B cell (primary cell): ENCODE data around the gene CD58. TPM values are rescaled to one million over a fixed set of nuclear protein-coding genes. Genes with fewer than 3 reads are reported as not detected.

ENCODE experiments used
- ATAC-seq: fragments of 200-7000 bp; cut with Tn5 transposase; one replicate; pipeline ENCODE4 v1.10.0; 2021; ENCODE audit warnings: low read depth, mild to moderate bottlenecking, moderate number of reproducible peaks, moderate library complexity
- CTCF ChIA-PET: fragments of 350-600 bp; sonication (Branson Sonifier 250); formaldehyde crosslinking; loops from one replicate; lab custom pipeline; 2021; ENCODE audit warnings: antibody characterized with exemption, inconsistent platforms; lab: Charles Lee
- POLR2A ChIA-PET: fragments of 350-600 bp; sonication (Branson Sonifier 250); formaldehyde crosslinking; loops from one replicate; lab custom pipeline; 2021; ENCODE audit warnings: antibody characterized with exemption; lab: Charles Lee
- DNase-seq: peaks from one replicate; pipeline ENCODE4 v3.0.0; 2013
- H2AFZ ChIP-seq: 2 replicates; pipeline ENCODE4 v1.6.1; 2012; ENCODE audit warnings: mild to moderate bottlenecking, low read depth, low read length; ENCODE audit not compliant: insufficient read depth, poor library complexity, severe bottlenecking
- H3K27ac ChIP-seq, 2 donors: 1 replicate in 1 of 2; 2 replicates in 1 of 2; pipeline ENCODE4 v1.5.1; 2012 to 2013; ENCODE audit warnings: low read length in 2 of 2, mild to moderate bottlenecking in 2 of 2, moderate library complexity in 1 of 2
- H3K27me3 ChIP-seq, 4 experiments: fragments of 200-600 bp in 1 of 4; sonication (generic) in 1 of 4; replicated peaks in 1 of 4; 1 replicate in 2 of 4; 2 replicates in 2 of 4; pipeline versions ENCODE4 v1.6.1 to v1.7.0; 2013 to 2016; ENCODE audit warnings: low read length in 3 of 4, mild to moderate bottlenecking in 2 of 4, mixed read lengths in 1 of 4, moderate library complexity in 1 of 4; ENCODE audit not compliant: insufficient read depth in 4 of 4, control insufficient read depth in 3 of 4; ENCODE audit errors: control extremely low read depth in 1 of 4
- H3K36me3 ChIP-seq, 2 experiments: replicated peaks in 1 of 2; 1 replicate in 1 of 2; 2 replicates in 1 of 2; pipeline versions ENCODE4 v1.6.1 to v1.7.1; 2013; ENCODE audit warnings: low read length in 1 of 2; ENCODE audit not compliant: insufficient read depth in 2 of 2, control insufficient read depth in 1 of 2; ENCODE audit errors: control extremely low read depth in 1 of 2, extremely low read depth in 1 of 2
- H3K4me1 ChIP-seq, 2 donors: fragments of 200-600 bp in 1 of 2; sonication (generic) in 1 of 2; 1 replicate in 1 of 2; 2 replicates in 1 of 2; pipeline versions ENCODE4 v1.5.1 to v1.6.1; 2013 to 2017; ENCODE audit warnings: low read length in 2 of 2; ENCODE audit not compliant: control insufficient read depth in 2 of 2, insufficient read depth in 2 of 2
- H3K4me2 ChIP-seq: replicated peaks from 2 replicates; pipeline ENCODE3; 2012; ENCODE audit warnings: mild to moderate bottlenecking, low read depth, low read length; ENCODE audit not compliant: poor library complexity, severe bottlenecking
- H3K4me3 ChIP-seq, 5 experiments: fragments of 200-600 bp in 1 of 5; sonication (generic) in 1 of 5; 1 replicate in 3 of 5; 2 replicates in 2 of 5; pipeline versions ENCODE4 v1.5.1 to v1.7.0; 2011 to 2016; ENCODE audit warnings: low read length in 4 of 5, mild to moderate bottlenecking in 4 of 5, low read depth in 2 of 5, control low read depth in 1 of 5, moderate library complexity in 1 of 5; ENCODE audit not compliant: insufficient read depth in 1 of 5; ENCODE audit errors: control extremely low read depth in 1 of 5, extremely low read depth in 1 of 5
- H3K79me2 ChIP-seq: fragments of 200-600 bp; sonication (generic); one replicate; pipeline ENCODE4 v1.6.0; 2016; ENCODE audit warnings: low read length; ENCODE audit not compliant: control insufficient read depth, insufficient read depth
- H3K9ac ChIP-seq: fragments of 200-600 bp; sonication (generic); 2 replicates; pipeline ENCODE4 v1.6.1; 2017; ENCODE audit warnings: mild to moderate bottlenecking, low read length, moderate library complexity
- H3K9me3 ChIP-seq, 3 donors: one replicate each; pipeline versions ENCODE4 v1.6.1 to v1.7.1; 2013; ENCODE audit warnings: low read length in 2 of 3; ENCODE audit not compliant: control insufficient read depth in 2 of 3, insufficient read depth in 1 of 3; ENCODE audit errors: control extremely low read depth in 1 of 3
- H4K20me1 ChIP-seq: 2 replicates; pipeline ENCODE4 v1.6.0; 2012; ENCODE audit warnings: mild to moderate bottlenecking, low read length; ENCODE audit not compliant: insufficient read depth, control insufficient read depth, poor library complexity, severe bottlenecking
- H3K27ac Mint-ChIP-seq: one replicate; pipeline ENCODE4 v1.8.0; 2021; ENCODE audit warnings: mixed read lengths
- H3K27me3 Mint-ChIP-seq: one replicate; pipeline ENCODE4 v1.8.0; 2021; ENCODE audit warnings: mixed read lengths
- H3K4me1 Mint-ChIP-seq: one replicate; pipeline ENCODE4 v1.8.0; 2021; ENCODE audit warnings: mixed read lengths
- H3K4me3 Mint-ChIP-seq: one replicate; pipeline ENCODE4 v1.8.0; 2021; ENCODE audit warnings: mixed read lengths
- H3K9me3 Mint-ChIP-seq: one replicate; pipeline ENCODE4 v1.8.0; 2022; ENCODE audit warnings: mixed read lengths; ENCODE audit not compliant: insufficient read depth
- CTCF ChIP-seq: fragments of 200-600 bp; IDR thresholded peaks from one replicate; pipeline ENCODE4 v1.8.0; 2022; ENCODE audit warnings: antibody characterized with exemption, mild to moderate bottlenecking
- EZH2 ChIP-seq: IDR thresholded peaks from 2 replicates; pipeline ENCODE4 v1.6.1; 2012; ENCODE audit warnings: borderline replicate concordance, low read depth, mild to moderate bottlenecking, moderate library complexity, low read length; ENCODE audit not compliant: insufficient read depth, poor library complexity, severe bottlenecking
- WGBS: methylation state at CpG from one replicate; pipeline ENCODE4 v1.1.5; 2013; ENCODE audit warnings: missing lambda C conversion rate; ENCODE audit not compliant: insufficient coverage; 5-methylcytosine and 5-hydroxymethylcytosine counted together
- intact Hi-C: fragments of 100-400 bp; cut with micrococcal nuclease; formaldehyde crosslinking; loops from one replicate; pipeline ENCODE4 v1.10.0; 2022
- polyA plus RNA-seq: library from polyadenylated mRNA; depleted of rRNA; stranded (reverse); fragments of >200 nt; gene quantifications from 2 replicates; pipeline ENCODE4 v1.2.3, GENCODE V29; 2012
- total RNA-seq, 2 donors: library from RNA; stranded (reverse); fragments of 120-200 nt in 1 of 2; gene quantifications; 1 replicate in 1 of 2; 2 replicates in 1 of 2; pipeline versions ENCODE4 v1.2.3 to v1.2.4, GENCODE V29; 2013 to 2022

The CD58 gene
- total and polyA plus RNA-seq, 2 donors (not counting 1 experiment from before 2014, with no cell fraction given), result 12.3 to 47.6 TPM

- no peak overlapping the region for H3K27ac Mint-ChIP-seq
- no peaks in the 10 kb centered on the region for H3K27me3 Mint-ChIP-seq
- ChIA-PET POLR2A (no interaction called here), CTCF (interaction anchor here (1.6 to 5.8 kb wide), 2 partner anchors 13 kb away, joined by 10 to 36 read pairs; no protein-coding TSS in a partner anchor)
- Histone ChIP-seq H3K27ac (no peak overlapping the region), H3K4me2 (no peak overlapping the region), H3K9ac (no peak overlapping the region), H4K20me1 (no peaks in the 10 kb centered on the region), H2AFZ (no peak overlapping the region), H3K27me3 (no peaks in the 10 kb centered on the region), H3K9me3 (no peaks in the 10 kb centered on the region), H3K36me3 (no peaks in the 10 kb centered on the region), H3K79me2 (no peaks in the 10 kb centered on the region), H3K4me1 (no peaks in the 10 kb centered on the region), H3K4me3 (no peak overlapping the region)
- H3K4me1 Mint-ChIP-seq, result no peaks in the 10 kb centered on the region
- TF ChIP-seq CTCF, result no peak
- no peak overlapping the region for H3K4me3 Mint-ChIP-seq
- intact Hi-C loops, result no loop called here
- no peak for DNase-seq
- no CpG with 5 or more reads among the region's 3 CpGs for WGBS
- ATAC-seq, result no peak
- no peaks in the 10 kb centered on the region for H3K9me3 Mint-ChIP-seq
Measured at GRCh38 chr1:116472431-116472961, 98.3 kb downstream of the CD58 start.

GRCh38 chr1:116471241-116471640, 99.6 kb downstream of the CD58 start:
- Histone ChIP-seq H3K9ac (no peak overlapping the region), H3K4me3 (no peak overlapping the region), H3K27ac (no peak overlapping the region), H4K20me1 (no peaks in the 10 kb centered on the region), H3K4me2 (no peak overlapping the region), H3K9me3 (no peaks in the 10 kb centered on the region), H3K4me1 (no peaks in the 10 kb centered on the region), H3K36me3 (no peaks in the 10 kb centered on the region), H3K27me3 (no peaks in the 10 kb centered on the region), H3K79me2 (no peaks in the 10 kb centered on the region), H2AFZ (no peak overlapping the region)
- DNase-seq, result no peak
- no peak overlapping the region for H3K4me3 Mint-ChIP-seq
- ChIA-PET CTCF (interaction anchor here (1.6 kb wide), 1 partner anchor 14 kb away, joined by 10 read pairs; no protein-coding TSS in a partner anchor), POLR2A (no interaction called here)
- 77% methylated on average over 4 of the region's 4 CpGs for WGBS
- H3K4me1 Mint-ChIP-seq, result no peaks in the 10 kb centered on the region
- no peak for TF ChIP-seq CTCF
- TF ChIP-seq EZH2, result no peak
- ATAC-seq, result no peak
- intact Hi-C loops, result no loop called here
- peaks cover 5% of the 10 kb centered on the region for H3K27me3 Mint-ChIP-seq
- H3K27ac Mint-ChIP-seq, result no peak overlapping the region
- no peaks in the 10 kb centered on the region for H3K9me3 Mint-ChIP-seq
